Breast epithelium (tissue), 3 donors: ENCODE results near the gene KHSRP.

Experiments used
- POLR2A ChIP-seq: fragments of 450-650 bp; IDR thresholded peaks from one replicate; pipeline ENCODE4 v1.6.1; 2016; ENCODE audit warnings: antibody characterized with exemption, mild to moderate bottlenecking, moderate library complexity
- TF ChIP-seq, protein P1 (sequence below), 3 donors: fragments of 450-650 bp; IDR thresholded peaks; one replicate each; pipeline ENCODE4 v1.5.1; 2016 to 2017; ENCODE audit warnings: antibody characterized with exemption in 3 of 3, mild to moderate bottlenecking in 3 of 3, moderate library complexity in 3 of 3

DNA sequence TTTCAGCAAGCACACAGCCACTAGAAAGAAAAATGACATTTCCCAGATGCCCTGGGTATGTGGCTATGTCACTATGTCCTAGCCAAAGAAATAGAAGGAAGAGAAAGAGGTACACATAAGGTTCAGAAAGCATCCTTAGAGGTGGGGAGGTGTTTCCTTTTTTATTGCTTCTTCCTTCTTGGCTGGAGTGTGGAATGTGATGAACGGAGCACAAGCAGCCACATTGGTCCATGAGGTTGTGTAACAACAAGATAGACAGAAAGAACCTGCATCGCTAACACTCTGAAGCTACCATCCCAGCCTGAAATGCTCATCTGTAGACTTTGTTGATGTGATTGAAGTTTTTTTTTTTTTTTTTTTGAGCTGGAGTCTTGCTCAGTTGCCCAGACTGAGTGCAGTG is 28.3 kb upstream of the KHSRP start:
- TF ChIP-seq, protein P1, sequence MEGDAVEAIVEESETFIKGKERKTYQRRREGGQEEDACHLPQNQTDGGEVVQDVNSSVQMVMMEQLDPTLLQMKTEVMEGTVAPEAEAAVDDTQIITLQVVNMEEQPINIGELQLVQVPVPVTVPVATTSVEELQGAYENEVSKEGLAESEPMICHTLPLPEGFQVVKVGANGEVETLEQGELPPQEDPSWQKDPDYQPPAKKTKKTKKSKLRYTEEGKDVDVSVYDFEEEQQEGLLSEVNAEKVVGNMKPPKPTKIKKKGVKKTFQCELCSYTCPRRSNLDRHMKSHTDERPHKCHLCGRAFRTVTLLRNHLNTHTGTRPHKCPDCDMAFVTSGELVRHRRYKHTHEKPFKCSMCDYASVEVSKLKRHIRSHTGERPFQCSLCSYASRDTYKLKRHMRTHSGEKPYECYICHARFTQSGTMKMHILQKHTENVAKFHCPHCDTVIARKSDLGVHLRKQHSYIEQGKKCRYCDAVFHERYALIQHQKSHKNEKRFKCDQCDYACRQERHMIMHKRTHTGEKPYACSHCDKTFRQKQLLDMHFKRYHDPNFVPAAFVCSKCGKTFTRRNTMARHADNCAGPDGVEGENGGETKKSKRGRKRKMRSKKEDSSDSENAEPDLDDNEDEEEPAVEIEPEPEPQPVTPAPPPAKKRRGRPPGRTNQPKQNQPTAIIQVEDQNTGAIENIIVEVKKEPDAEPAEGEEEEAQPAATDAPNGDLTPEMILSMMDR (IDR thresholded peaks at IDR 0.05), result no peak
- TF ChIP-seq POLR2A, result no peak
